ENCODE data around the gene OR2A12. TPM values are rescaled to one million over a fixed set of nuclear protein-coding genes. Genes with fewer than 3 reads are reported as not detected.
"Not testable (repeated sequence)": the region's sequence is repeated elsewhere in the genome, so short reads cannot be mapped to it uniquely, and the experiment has no call there.

Gene OR2A12
- total RNA-seq, 1 donor from 2014 or later = not detected

DNA sequence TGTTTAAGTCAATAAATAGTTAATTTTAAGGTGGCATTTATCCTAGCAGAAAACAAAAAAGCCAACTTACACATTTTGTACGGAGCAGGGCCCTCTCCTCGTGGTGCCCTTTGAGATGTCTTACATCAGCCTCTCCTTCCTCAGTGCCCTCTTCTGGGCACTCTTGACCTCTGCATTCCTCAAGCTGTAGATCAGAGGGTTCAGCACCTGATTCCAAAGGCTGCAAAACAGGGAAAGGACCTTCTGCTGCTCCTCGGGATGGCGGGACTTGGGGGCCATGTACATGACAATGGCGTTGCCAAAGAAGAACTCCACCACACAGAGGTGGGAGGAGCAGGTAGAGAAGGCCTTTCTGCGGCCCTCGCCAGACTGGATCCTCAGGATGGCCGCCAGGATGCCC lies 32.3 kb downstream of the OR2A12 start:
- FAIRE-seq (no peak), DNase-seq (ENCODE audit: low read depth) (no peak)

DNA sequence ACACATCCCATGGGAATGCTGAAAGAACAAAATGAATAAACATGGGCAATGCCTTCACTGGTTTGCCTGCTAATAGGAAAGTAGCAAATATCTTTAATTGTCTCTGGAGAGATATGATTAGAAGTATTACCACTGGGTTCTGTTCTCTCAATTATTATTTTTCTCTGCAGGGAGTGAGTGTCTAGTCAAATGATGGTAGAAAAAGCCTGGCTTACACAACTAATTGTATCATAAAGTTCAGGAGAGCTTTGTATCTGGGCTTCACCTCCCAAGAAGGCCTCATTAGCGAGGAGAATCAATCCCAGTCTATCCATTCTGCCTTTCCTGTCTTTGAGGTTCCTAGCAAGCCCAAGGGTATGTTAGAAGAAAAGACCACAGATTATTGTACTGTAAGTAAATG lies 36.8 kb downstream of the OR2A12 start, which contains the start of gene OR2A14:
OR2A14 (plus strand) TSS at position 301 of the 400 bp plus-strand sequence. CDS start 5,937 bp downstream, outside the sequence.
- Histone ChIP-seq H3K36me3 (ENCODE audit: control insufficient read depth, insufficient read depth, low read length) (no peaks in the 10 kb centered on the region), H3K4me3 (ENCODE audit: low read depth, low read length) (no peak within 1 kb of the TSS), H3K27me3 (ENCODE audit: control insufficient read depth, insufficient read depth, low read length) (no peaks in the 10 kb centered on the region)
- no peak for FAIRE-seq
- TF ChIP-seq, protein P1, sequence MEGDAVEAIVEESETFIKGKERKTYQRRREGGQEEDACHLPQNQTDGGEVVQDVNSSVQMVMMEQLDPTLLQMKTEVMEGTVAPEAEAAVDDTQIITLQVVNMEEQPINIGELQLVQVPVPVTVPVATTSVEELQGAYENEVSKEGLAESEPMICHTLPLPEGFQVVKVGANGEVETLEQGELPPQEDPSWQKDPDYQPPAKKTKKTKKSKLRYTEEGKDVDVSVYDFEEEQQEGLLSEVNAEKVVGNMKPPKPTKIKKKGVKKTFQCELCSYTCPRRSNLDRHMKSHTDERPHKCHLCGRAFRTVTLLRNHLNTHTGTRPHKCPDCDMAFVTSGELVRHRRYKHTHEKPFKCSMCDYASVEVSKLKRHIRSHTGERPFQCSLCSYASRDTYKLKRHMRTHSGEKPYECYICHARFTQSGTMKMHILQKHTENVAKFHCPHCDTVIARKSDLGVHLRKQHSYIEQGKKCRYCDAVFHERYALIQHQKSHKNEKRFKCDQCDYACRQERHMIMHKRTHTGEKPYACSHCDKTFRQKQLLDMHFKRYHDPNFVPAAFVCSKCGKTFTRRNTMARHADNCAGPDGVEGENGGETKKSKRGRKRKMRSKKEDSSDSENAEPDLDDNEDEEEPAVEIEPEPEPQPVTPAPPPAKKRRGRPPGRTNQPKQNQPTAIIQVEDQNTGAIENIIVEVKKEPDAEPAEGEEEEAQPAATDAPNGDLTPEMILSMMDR (IDR thresholded peaks at IDR 0.05; ENCODE audit: insufficient read depth, low read length, severe bottlenecking) = no peak
- DNase-seq (ENCODE audit: low read depth) = no peak

More for the DNA sequence above, 32.3 kb downstream of the OR2A12 start:
- no peaks in the 10 kb centered on the region for H3K27me3 ChIP-seq (ENCODE audit: control insufficient read depth, insufficient read depth, low read length)
- TF ChIP-seq, protein P1 (IDR thresholded peaks at IDR 0.05; ENCODE audit: insufficient read depth, low read length, severe bottlenecking) = no peak
- no peak overlapping the region for H3K4me3 ChIP-seq (ENCODE audit: low read depth, low read length)
- no peaks in the 10 kb centered on the region for H3K36me3 ChIP-seq (ENCODE audit: control insufficient read depth, insufficient read depth, low read length)

DNA sequence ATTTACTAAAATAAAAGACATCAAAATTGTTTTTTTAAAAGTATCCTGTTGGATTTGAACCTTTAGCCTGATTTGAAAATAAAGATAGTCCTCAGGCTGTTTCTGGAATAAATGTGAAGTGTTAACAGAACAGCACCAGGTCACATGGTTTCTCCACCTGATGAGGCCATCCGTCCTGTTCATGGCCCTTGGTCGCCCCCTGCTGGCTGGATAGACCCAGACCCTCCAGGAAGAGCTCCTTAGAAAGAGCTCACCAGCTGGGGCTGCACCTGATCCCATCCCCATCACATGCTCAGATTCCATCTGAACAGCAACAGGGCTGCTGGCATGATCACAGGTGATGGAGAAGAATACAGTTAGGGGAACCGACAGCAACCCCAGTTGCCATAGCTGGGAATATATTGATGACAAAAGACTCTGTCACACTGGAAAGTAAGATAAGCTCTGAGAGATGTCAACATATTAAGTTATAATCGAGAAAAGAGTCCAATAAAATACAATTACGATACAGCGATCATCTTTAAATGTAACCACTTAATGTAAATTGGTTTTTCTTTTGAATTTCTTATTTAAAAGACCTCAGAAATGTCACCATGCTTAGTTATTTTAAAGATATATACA lies 41.7 kb downstream of the OR2A12 start:
- peak; percentile 73 for DNase-seq (ENCODE audit: low read depth)
- H3K27me3 ChIP-seq (ENCODE audit: control insufficient read depth, insufficient read depth, low read length) = no peaks in the 10 kb centered on the region
- FAIRE-seq = no peak
- TF ChIP-seq, protein P1 (IDR thresholded peaks at IDR 0.05; ENCODE audit: insufficient read depth, low read length, severe bottlenecking) = peak; percentile 90
- H3K36me3 ChIP-seq (ENCODE audit: control insufficient read depth, insufficient read depth, low read length) = no peaks in the 10 kb centered on the region
- no peak overlapping the region for H3K4me3 ChIP-seq (ENCODE audit: low read depth, low read length)

DNA sequence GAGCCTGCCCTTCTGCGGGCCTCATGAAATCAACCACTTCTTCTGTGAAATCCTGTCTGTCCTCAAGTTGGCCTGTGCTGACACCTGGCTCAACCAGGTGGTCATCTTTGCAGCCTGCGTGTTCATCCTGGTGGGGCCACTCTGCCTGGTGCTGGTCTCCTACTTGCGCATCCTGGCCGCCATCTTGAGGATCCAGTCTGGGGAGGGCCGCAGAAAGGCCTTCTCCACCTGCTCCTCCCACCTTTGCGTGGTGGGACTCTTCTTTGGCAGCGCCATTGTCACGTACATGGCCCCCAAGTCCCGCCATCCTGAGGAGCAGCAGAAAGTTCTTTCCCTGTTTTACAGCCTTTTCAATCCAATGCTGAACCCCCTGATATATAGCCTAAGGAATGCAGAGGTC lies 43.5 kb downstream of the OR2A12 start:
- DNase-seq (ENCODE audit: low read depth); H3K36me3 ChIP-seq (ENCODE audit: control insufficient read depth, insufficient read depth, low read length); H3K4me3 ChIP-seq (ENCODE audit: low read depth, low read length); FAIRE-seq; H3K27me3 ChIP-seq (ENCODE audit: control insufficient read depth, insufficient read depth, low read length): not testable (repeated sequence)

DNA sequence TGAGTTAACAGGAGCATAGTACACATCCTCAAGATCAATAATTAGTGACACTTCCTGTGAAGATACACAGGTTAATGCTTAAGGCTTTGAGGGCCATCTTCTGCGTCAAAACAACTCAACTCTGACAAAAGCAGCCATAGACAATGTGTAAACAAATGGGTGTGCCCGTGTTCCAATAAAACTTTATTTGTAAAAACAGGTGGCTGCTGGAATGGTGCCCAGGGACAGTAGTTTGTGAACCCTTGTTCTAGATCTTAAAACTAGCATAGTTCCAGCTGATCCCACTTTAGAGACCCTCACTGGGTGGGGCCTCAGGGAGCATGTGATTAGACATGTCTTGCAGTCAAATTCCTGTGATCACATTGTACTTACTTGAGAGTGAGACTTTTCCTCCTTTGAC lies 44.7 kb downstream of the OR2A12 start:
- FAIRE-seq (no peak), DNase-seq (ENCODE audit: low read depth) (no peak)
- Histone ChIP-seq H3K27me3 (ENCODE audit: control insufficient read depth, insufficient read depth, low read length) (no peaks in the 10 kb centered on the region), H3K4me3 (ENCODE audit: low read depth, low read length) (no peak overlapping the region), H3K36me3 (ENCODE audit: control insufficient read depth, insufficient read depth, low read length) (no peaks in the 10 kb centered on the region)
- TF ChIP-seq, protein P1 (IDR thresholded peaks at IDR 0.05; ENCODE audit: insufficient read depth, low read length, severe bottlenecking) = no peak

DNA sequence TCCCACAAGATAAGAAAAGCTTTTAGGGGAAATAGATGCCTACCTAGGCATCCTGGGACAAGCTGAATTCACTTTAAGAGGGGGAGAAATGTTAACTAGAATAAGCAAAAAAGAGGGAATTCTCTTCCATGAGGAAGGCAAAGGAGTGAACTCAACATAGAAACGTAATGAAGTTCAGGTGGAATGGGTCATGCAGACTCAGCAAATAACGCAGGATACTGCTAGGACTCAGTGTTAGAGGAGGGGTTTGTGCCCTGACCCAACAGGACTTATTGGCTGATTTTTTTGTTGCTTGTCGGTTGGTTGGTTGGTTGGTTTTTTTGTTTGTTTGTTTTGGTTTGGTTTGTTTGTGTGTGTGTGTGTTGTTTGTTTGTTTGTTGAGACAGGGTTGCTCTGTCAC lies 46.2 kb downstream of the OR2A12 start:
- H3K27me3 ChIP-seq (ENCODE audit: control insufficient read depth, insufficient read depth, low read length) = no peaks in the 10 kb centered on the region
- H3K4me3 ChIP-seq (ENCODE audit: low read depth, low read length) = no peak overlapping the region
- no peak for DNase-seq (ENCODE audit: low read depth)
- peak; percentile 23 for FAIRE-seq
- no peaks in the 10 kb centered on the region for H3K36me3 ChIP-seq (ENCODE audit: control insufficient read depth, insufficient read depth, low read length)
- TF ChIP-seq, protein P1 (IDR thresholded peaks at IDR 0.05; ENCODE audit: insufficient read depth, low read length, severe bottlenecking) = no peak

All from bronchial epithelial cell (primary cell).